Activated naive CD8-positive, alpha-beta T cell treated with anti-CD3 and anti-CD28 coated beads, Interleukin-2, amount 50 U/mL, for 24 hours (primary cell): ENCODE data around the gene LGALS9.
"Not testable (repeated sequence)": the region's sequence is repeated elsewhere in the genome, so short reads cannot be mapped to it uniquely, and the experiment has no call there.

ENCODE experiments used
- ATAC-seq: fragments of 150-1000 bp; cut with Tn5 transposase; one replicate; pipeline ENCODE4 v1.10.0; 2021
- DNase-seq: peaks from one replicate; pipeline ENCODE4 v3.0.0; 2021
- H3K27ac Mint-ChIP-seq: one replicate; pipeline ENCODE4 v1.8.0; 2021; ENCODE audit warnings: mild to moderate bottlenecking, mixed read lengths
- H3K27me3 Mint-ChIP-seq: one replicate; pipeline ENCODE4 v1.8.0; 2021; ENCODE audit warnings: mixed read lengths
- H3K36me3 Mint-ChIP-seq: one replicate; pipeline ENCODE4 v1.8.0; 2021; ENCODE audit warnings: low read depth, mixed read lengths
- H3K4me1 Mint-ChIP-seq: one replicate; pipeline ENCODE4 v1.8.0; 2021; ENCODE audit warnings: mixed read lengths
- H3K4me3 Mint-ChIP-seq: one replicate; pipeline ENCODE4 v1.8.0; 2021; ENCODE audit warnings: mild to moderate bottlenecking, moderate library complexity, mixed read lengths
- H3K9me3 Mint-ChIP-seq: one replicate; pipeline ENCODE4 v1.8.0; 2021; ENCODE audit warnings: mixed read lengths

Gene LGALS9

DNA sequence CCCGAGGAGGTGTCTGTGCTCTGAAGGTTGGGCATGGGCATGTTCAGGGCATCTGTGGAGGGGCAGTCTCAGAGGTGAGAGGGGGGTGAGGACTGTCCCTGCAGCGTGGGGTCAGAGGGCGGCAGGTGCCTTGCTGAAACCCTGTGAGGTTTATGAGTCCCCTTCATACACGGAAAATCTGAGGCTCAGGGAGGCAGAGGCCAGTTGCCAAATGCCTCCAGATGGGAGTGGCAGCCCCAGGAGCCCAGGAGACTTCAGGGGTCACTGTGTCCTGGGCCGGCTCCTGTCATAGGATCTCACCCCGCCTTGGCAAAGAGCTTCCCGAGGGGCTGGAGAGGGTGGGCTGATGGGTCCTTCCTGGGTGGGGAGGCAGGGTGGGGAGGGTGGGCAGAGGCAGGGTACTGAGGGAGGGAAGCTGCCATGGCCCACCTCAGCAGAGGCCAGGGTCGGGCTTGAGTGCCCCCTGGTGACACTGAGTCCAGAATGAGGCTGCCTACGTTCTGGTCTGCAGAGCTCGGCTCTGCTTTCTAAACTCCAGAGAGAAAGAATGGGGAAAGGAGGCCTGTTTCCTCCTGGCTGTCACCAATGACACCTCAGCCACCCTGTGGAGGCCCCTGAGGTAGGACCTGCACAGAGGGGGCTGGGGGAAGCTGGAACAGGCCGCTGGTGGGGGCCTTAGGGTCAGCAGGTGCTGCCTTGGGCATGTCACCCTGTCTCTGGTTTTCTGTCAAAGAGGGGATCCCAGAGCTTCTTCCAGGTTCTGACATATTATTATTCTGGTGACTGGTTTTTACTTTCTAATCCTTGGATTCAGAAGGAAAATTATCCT lies 1.1 kb downstream of the LGALS9 start:
- peaks cover 6% of the 10 kb centered on the region for H3K36me3 Mint-ChIP-seq
- ATAC-seq (no peak), DNase-seq (no peak)
- H3K27me3 Mint-ChIP-seq: no peaks in the 10 kb centered on the region
- H3K27ac Mint-ChIP-seq: peak overlapping the region; percentile 76
- H3K4me3 Mint-ChIP-seq: peak overlapping the region; percentile 76
- H3K4me1 Mint-ChIP-seq: peaks cover 40% of the 10 kb centered on the region
- no peaks in the 10 kb centered on the region for H3K9me3 Mint-ChIP-seq

GRCh38 chr17:27632766-27633165 lies 1.8 kb downstream of the LGALS9 start:
- ATAC-seq, H3K27me3 Mint-ChIP-seq, H3K4me3 Mint-ChIP-seq, H3K9me3 Mint-ChIP-seq, H3K27ac Mint-ChIP-seq, DNase-seq, H3K36me3 Mint-ChIP-seq: not testable (repeated sequence)
- H3K4me1 Mint-ChIP-seq: peaks cover 40% of the 10 kb centered on the region

DNA sequence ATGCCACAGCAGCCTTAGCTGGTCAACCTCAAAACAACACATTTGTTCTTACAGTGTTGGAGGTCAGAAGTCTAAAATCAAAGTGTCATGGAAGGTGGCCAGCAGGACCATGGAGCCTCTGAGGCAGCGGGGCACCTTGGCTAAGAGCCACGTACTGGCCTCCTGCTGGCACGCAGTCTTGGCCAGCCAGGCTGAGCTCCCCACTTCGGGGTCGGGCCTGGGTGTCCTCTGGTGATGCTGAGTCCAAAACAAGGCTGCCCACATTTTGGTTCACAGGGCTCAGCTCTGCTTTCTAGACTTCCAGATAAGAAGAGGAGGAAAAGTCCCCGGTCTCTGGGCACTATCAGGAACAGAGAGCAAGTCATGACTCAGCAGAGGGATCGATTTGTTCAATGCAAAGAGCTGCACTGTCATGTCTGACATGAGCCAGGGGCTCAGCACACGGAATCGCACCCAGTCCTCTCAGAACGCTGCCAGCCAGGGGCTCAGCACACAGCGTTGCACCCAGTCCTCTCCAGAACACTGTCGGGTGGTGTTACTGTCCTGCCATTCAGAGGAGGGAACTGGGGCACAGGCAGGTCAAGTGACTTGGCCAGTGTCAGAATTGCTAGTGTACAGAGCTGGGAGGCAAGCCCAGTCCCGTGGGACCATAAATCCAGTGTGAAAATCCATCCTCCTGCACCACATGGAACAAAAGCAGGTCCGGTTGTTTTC lies 2.5 kb downstream of the LGALS9 start:
- Mint-ChIP-seq H3K27me3 (no peaks in the 10 kb centered on the region), H3K9me3 (no peaks in the 10 kb centered on the region), H3K4me3 (no peak overlapping the region), H3K4me1 (peaks cover 36% of the 10 kb centered on the region), H3K27ac (no peak overlapping the region), H3K36me3 (peaks cover 6% of the 10 kb centered on the region)
- ATAC-seq (no peak), DNase-seq (no peak)

DNA sequence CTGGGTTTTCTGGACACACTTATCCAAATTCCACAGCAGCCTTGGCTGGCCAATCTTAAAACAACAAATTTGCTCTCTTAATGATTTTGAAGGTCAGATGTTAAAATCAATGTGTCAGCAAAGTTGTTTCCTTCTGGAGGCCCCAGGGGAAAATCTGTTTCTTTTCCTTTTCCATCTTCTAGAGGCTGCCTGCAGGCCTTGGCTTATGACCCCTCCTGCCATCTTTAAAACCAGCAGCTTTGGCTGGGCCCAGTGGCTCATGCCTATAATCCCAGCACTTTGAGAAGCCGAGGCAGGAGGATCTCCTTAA lies 3.0 kb downstream of the LGALS9 start:
- no peaks in the 10 kb centered on the region for H3K27me3 Mint-ChIP-seq
- no peak overlapping the region for H3K27ac Mint-ChIP-seq
- H3K9me3 Mint-ChIP-seq: no peaks in the 10 kb centered on the region
- H3K4me3 Mint-ChIP-seq: no peak overlapping the region
- H3K36me3 Mint-ChIP-seq: peaks cover 6% of the 10 kb centered on the region
- DNase-seq (no peak), ATAC-seq (no peak)
- peaks cover 36% of the 10 kb centered on the region for H3K4me1 Mint-ChIP-seq

GRCh38 chr17:27634776-27635175 lies 3.8 kb downstream of the LGALS9 start:
- Mint-ChIP-seq H3K4me3 (no peak overlapping the region), H3K36me3 (peaks cover 2% of the 10 kb centered on the region), H3K27me3 (no peaks in the 10 kb centered on the region), H3K9me3 (no peaks in the 10 kb centered on the region), H3K27ac (no peak overlapping the region), H3K4me1 (peaks cover 34% of the 10 kb centered on the region)
- no peak for ATAC-seq
- DNase-seq: no peak

- Mint-ChIP-seq H3K4me3 (no peak overlapping the region), H3K27ac (peak overlapping the region; percentile 65)
Observed at GRCh38 chr17:27635275-27635823, 4.4 kb downstream of the LGALS9 start.

GRCh38 chr17:27636005-27636520 lies 5.1 kb downstream of the LGALS9 start:
- DNase-seq, H3K36me3 Mint-ChIP-seq, ATAC-seq, H3K4me3 Mint-ChIP-seq, H3K9me3 Mint-ChIP-seq, H3K27me3 Mint-ChIP-seq: not testable (repeated sequence)
- Mint-ChIP-seq H3K27ac (peak overlapping the region; percentile 65), H3K4me1 (peaks cover 29% of the 10 kb centered on the region)

More at GRCh38 chr17:27635275-27635823, 4.4 kb downstream of the LGALS9 start:
- H3K9me3 Mint-ChIP-seq: no peaks in the 10 kb centered on the region
- peaks cover 34% of the 10 kb centered on the region for H3K4me1 Mint-ChIP-seq
- peaks cover 2% of the 10 kb centered on the region for H3K36me3 Mint-ChIP-seq
- no peaks in the 10 kb centered on the region for H3K27me3 Mint-ChIP-seq
- DNase-seq (no peak), ATAC-seq (no peak)

GRCh38 chr17:27637818-27638217 lies 6.8 kb downstream of the LGALS9 start:
- H3K9me3 Mint-ChIP-seq, DNase-seq, H3K4me3 Mint-ChIP-seq, H3K27me3 Mint-ChIP-seq, H3K36me3 Mint-ChIP-seq, ATAC-seq, H3K27ac Mint-ChIP-seq: not testable (repeated sequence)
- peaks cover 19% of the 10 kb centered on the region for H3K4me1 Mint-ChIP-seq

DNA sequence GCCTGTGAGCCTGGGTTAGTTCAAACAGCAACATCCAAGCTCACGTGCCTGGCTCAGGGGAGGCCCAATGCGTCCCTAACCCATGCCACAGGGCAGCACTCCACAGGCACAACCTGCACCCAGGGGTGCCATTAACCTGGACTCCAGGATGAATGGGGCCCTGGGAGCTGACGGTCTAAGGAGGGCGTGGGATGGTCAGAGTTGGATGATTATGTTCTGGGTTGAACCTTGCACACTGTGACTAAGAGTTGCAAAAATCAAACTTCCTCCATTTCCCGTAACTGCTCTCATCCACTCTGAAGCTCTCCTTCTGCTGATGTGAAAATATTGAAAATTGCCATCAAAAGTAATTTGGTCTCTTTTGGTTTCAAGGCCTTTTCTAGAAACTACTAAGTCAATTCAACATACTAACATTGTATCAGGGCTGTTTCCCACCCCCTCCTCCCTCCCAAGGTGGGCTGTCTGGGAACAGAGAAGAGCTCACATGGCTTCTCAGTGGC lies 7.5 kb downstream of the LGALS9 start:
- H3K9me3 Mint-ChIP-seq, H3K4me3 Mint-ChIP-seq, ATAC-seq, H3K27me3 Mint-ChIP-seq, H3K36me3 Mint-ChIP-seq, DNase-seq, H3K27ac Mint-ChIP-seq: not testable (repeated sequence)
- H3K4me1 Mint-ChIP-seq: peaks cover 13% of the 10 kb centered on the region

GRCh38 chr17:27640790-27641189 lies 9.8 kb downstream of the LGALS9 start:
- Mint-ChIP-seq H3K9me3 (no peaks in the 10 kb centered on the region), H3K4me1 (peaks cover under 1% of the 10 kb centered on the region), H3K36me3 (no peaks in the 10 kb centered on the region), H3K27me3 (no peaks in the 10 kb centered on the region), H3K27ac (no peak overlapping the region), H3K4me3 (no peak overlapping the region)
- DNase-seq: no peak
- no peak for ATAC-seq

GRCh38 chr17:27644586-27644985 lies 13.6 kb downstream of the LGALS9 start:
- H3K4me3 Mint-ChIP-seq: no peak overlapping the region
- no peaks in the 10 kb centered on the region for H3K9me3 Mint-ChIP-seq
- H3K27ac Mint-ChIP-seq: no peak overlapping the region
- ATAC-seq (peak; percentile 9), DNase-seq (no peak)
- H3K4me1 Mint-ChIP-seq: no peaks in the 10 kb centered on the region
- H3K36me3 Mint-ChIP-seq: peaks cover 2% of the 10 kb centered on the region
- H3K27me3 Mint-ChIP-seq: no peaks in the 10 kb centered on the region

- not testable (repeated sequence) for H3K27me3 Mint-ChIP-seq, H3K4me1 Mint-ChIP-seq, H3K27ac Mint-ChIP-seq, H3K36me3 Mint-ChIP-seq, H3K9me3 Mint-ChIP-seq, DNase-seq, H3K4me3 Mint-ChIP-seq
- ATAC-seq: peak; percentile 50
Observed at GRCh38 chr17:27645621-27646020, 14.6 kb downstream of the LGALS9 start.

- no peaks in the 10 kb centered on the region for H3K27me3 Mint-ChIP-seq
- no peak overlapping the region for H3K4me3 Mint-ChIP-seq
- DNase-seq: no peak
- peaks cover 2% of the 10 kb centered on the region for H3K36me3 Mint-ChIP-seq
- no peaks in the 10 kb centered on the region for H3K4me1 Mint-ChIP-seq
- H3K9me3 Mint-ChIP-seq: no peaks in the 10 kb centered on the region
- H3K27ac Mint-ChIP-seq: no peak overlapping the region
- no peak for ATAC-seq
Observed at GRCh38 chr17:27646232-27646631, 15.2 kb downstream of the LGALS9 start.

GRCh38 chr17:27647765-27648164 lies 16.8 kb downstream of the LGALS9 start:
- Mint-ChIP-seq H3K36me3 (peaks cover 2% of the 10 kb centered on the region), H3K27me3 (no peaks in the 10 kb centered on the region), H3K9me3 (no peaks in the 10 kb centered on the region), H3K27ac (no peak overlapping the region), H3K4me3 (no peak overlapping the region), H3K4me1 (no peaks in the 10 kb centered on the region)
- no peak for ATAC-seq
- no peak for DNase-seq

- H3K27me3 Mint-ChIP-seq, H3K4me3 Mint-ChIP-seq, H3K9me3 Mint-ChIP-seq, H3K27ac Mint-ChIP-seq, DNase-seq, H3K36me3 Mint-ChIP-seq, H3K4me1 Mint-ChIP-seq, ATAC-seq: not testable (repeated sequence)
Observed at GRCh38 chr17:27649111-27649571, 18.2 kb downstream of the LGALS9 start.
